ENCODE data around the gene NFIA.

Gene NFIA

DNA sequence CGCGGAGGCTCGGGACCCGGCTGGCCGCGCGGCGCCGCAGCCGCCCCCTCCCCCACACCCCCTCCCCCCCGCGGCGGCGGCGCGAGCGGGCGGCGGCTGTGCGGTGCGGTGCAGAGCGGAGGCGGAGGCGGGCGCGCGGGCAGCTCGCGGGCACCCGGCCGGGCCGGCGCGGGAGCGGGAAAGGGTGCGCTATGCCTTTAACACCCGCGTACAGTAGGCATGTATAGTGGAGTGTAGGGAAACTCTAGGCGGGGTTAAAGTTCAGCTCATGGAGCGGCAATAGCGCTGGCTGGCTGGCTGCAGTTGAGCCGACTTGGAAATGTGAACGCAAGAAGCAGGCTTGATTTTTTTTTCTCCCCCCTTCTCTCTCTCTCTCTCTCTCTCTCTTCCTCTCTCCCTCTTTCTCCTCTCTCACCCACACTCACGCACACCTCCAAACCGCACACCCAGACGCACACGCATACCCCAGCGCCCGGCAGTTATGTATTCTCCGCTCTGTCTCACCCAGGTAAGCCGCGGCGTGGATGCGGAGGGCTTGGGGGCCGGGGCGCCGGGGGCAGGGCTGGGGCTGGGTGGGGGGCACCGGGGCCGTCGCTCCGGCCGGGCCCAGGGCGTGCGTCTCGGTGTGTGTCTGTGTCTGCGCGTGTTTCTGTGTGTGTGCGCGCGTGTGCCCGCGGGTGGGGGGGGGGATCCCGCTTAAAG is at the start of gene NFIA:
Gene NFIA (plus strand): TSS at position 251 of the 702 bp plus-strand sequence.
- no peak for FAIRE-seq

DNA sequence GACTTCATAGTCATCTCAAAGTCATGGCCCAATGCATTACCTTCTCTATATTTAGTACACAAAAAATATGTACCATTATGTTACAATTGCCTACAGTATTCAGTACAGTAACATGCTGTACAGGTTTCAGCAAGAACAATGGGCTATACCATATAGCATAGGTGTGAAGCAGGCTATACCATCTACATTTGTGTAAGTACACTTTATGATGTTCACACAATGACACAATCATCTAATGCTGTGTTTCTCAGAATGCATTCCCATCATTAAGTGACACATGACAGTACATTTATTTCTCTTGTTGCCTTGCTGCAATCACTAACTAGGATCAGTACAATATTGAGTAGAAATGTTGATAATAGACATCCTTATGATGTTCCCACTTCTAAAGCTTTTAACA is 46.5 kb upstream of the NFIA start:
- no peak for FAIRE-seq

DNA sequence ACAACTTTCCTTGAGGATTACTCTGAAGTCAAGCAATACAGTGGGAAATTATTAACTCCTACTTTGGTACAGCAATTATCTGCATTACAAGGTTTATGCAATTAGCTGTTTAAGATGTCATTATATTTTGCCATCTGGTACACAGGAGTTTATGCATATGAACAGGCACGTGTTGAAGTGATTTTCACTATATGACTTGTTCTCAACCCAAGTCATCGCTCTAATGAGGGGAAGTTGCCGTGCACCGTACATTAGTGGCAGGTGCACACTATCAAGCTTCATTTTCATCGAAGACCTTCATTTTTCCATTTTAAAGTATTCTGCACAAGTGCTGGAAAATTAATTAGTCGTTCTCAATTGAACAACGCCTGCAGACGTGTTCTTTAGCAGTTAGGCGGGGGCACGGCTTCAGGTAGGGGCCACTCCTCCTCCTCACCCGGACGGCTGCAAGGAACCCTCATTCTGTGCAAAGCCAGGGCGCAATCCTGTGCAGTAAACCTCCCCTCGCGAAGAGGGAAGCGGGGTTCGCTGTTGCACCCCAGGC is 39.8 kb upstream of the NFIA start:
- no peak for FAIRE-seq

DNA sequence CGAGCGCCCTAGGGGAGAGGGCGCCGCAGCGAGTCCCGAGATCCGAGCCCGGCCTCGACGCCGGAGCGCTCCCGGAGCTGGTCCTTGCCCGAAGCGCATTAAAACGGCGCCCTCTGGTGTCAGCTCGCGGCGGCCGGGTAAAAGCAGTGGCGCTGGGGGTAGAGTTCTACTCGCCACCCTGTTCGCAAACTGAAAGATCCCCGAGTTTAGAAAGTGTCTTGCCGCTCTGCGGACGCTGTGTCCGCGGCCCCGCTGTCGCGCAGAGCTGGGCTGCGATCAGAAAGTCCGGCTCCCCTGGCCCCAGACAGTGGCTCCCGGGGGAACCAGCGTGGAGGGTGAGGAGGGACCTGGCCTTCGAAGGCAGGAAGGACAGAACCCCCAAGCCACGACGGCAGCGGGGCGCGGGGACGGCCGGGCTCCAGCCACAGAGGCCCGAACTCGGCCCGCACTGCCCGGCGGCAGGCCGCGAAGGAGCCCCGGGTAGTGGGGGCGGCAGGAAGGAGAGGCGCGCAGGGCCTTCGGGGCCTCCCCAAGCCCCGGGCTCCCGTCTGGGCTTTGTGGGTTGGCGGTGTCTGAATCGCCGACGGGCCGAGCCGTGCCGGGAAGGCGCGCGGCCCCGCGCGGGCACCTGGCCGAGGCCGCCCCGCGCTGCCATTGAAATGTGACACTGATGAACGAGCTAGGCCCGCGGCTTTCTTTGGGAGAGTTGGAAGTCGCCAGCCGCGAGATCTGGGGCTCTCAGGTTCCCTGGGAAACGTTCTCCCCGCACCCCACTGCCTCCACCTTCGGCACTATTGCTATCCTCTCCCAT is 39.1 kb upstream of the NFIA start:
- no peak for FAIRE-seq

DNA sequence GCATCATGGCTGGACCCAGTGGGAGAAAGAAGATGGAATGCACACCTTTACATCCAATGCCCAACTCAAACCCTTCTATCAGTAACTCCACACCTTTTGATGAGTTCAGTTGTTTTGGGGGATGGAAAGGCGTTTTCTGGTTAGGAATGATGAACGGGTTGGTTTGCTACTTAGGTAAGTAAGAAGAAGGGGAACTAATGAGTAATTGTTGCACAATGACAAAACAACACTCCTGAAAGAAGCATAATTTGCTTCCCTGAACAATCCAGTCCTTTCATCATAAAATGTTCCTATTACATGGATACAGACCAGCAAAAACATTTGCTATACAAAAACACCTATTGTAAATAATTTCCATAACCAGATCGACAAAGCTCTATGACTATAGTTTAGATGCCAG is 35.9 kb upstream of the NFIA start:
- no peak for FAIRE-seq

DNA sequence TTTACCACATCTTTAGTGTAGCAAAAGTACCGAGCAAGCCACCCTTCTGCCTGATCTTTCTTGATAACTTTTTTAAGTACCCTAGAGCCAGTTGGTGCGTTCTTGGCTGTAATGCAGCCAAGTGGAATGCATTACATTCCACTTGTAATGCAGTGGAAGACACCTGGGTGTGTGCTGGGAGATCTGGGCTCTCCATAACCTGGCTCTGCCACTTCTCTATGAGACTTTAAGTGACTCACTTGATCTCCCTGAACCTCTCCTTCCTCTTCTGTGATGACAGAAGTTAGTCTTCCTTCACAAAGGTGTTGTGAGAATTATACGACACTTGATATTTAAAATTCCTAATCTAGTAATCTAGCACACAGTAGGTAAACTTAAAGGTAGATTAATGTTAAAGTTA is 35.3 kb upstream of the NFIA start:
- FAIRE-seq = no peak

DNA sequence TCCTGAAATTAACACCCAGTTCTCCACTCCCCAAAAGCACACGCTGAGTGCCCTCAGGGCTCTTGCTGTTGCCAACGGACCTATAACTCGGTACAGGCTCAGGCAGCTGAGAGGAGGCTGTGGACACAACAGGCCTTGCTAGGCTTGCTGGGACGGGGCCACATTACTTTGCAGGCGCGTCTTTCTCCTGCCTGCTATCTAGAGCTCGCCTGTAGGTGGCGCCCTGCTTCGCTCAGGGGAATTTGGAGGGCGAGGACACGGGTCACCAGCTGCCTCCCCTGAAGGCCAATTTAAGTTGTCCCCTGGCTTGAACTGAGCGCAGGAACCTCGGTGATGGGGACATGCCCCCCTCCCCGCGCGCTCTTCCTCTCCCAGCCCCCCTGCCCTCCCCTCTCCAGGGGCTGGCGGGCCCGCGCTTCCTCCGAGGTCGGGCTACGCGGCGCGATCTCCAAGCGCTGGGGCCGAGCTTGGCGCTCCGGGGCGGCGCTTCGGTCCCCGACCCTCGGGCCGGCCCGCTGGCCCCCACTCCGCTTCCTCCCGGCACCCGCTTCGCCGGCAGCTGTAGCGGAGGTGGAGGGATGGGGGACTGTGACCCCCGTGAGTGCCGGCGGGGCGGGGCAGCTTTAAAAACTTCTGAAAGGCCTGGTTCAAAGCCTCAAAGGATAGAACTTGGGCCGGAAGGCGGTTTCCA is 32.4 kb upstream of the NFIA start:
- no peak for FAIRE-seq

DNA sequence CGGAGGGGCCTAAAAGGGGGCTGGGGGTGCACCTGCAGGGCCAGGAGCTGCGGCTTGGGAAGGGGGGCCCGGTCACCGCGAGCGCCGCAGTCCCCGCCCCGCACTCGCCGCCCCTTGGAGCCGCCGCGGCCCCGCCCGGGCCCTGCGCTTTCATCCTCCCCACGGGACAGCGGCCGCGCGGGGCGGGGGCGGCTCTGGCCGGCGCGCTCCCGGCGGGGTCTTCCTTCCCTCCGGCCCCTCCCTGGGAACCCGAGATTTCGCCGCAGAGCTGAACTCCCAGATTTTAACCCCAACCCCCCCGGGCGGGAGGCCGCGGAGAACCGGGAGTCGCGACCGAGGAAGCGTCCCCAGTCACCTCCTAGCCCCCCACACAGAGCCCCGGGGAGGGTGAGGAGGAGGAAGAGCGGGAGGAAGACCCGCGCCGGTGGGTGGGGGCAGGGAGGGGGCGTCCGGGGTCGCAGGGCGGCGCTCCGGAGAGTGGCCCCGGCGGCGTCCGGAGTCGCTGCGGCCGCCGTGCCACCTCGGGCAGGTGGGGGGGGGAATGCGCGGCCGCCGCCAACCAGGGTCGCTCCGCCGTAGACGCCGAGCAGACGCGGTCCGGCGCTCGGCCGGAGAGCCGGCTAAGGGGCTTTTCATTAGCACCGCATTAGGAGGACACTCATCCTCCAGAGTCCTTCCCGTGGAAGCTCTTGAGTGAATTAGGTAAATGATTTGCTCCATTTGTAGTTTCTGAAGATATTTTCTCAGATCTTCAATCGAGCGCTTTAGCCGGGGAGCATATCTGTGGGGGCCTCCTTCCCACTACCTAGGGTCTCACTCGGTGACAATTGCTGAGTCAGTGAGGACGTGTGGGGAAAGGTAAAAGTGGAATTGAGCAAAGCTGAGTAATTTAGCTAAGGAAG is 31.6 kb upstream of the NFIA start:
- FAIRE-seq = no peak

DNA sequence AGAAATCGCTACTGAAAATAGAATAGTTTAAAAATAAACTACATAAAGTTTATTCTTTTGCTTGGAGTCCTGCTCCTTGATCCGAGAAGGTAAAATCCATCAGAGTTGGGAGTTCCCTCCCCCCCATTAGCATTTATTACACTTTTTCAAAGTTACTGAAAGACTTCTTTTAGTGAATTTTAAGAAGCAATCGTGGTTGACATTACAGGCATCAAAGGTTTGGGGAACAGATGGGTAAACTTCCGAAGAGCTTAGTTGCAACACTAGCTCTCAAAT is 31.0 kb upstream of the NFIA start:
- FAIRE-seq = no peak

DNA sequence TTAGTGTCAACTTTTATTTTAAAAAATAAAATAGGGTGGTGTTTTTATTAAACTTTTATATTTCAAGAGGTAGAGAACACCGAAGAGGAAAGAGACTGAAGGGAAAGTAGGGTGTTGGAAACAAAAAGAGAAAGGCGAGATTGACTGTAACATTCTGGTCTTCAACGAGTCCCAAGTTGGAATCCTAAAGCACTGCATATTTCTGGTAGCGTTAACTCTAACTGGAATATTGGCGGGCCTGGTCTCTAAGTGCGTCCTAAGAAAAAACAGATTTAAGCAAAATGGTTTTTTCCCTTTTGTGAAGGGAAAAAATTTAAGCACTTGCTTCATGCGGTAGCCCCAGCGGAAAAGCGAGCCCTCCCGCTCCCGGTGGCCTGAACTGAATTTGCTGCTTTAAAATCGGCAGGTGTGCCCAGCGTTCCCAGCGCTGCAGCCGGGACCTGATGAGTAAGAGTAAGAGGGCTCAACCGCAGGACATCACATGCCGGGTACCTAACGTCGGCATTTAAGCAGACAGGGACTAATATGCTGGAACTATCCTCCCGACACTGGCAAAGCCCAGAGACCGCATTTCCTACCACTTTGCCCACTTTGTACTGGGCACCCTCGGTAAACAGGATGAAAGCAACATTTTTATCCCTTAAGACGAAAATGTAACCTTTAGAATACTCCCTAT is 30.5 kb upstream of the NFIA start:
- FAIRE-seq = no peak

DNA sequence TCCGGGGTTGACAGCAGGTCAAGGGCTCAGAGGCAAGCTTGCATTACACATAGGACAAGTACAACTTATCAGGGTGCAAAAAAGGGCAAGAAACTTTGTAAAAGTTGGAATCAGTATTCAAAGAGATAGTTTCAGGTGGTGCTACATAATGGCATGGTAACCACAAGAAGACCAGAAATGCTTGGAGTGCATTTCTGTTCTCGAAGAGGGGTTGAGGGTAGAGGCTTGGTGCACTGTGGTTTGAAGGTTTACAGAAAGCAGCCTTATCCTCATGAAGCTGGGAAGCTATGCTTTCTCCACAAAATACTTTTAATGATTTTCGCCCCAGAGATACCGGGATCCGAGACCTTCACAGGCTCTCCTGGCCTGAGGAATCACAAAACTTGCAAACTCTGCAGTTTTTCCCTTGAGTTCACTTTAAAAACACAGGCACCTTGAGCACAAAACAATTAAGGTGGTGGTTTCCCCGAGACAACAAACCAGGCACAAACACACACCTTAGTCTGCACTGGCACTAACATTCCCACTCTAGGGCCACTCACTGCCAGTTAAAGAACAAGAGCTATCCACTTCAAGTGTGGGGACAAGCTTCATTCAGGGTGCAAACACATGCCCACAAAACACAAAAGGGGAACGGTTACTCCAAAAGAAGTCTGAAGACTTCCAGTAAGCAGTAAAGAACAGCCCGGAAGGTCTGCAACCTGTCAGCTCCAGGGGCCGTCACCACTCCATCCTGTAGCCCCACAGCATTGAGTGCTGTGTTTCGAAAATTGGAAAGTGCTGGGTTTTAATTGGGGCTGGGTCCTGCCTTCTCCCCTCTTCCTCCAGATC is 29.8 kb upstream of the NFIA start:
- no peak for FAIRE-seq

DNA sequence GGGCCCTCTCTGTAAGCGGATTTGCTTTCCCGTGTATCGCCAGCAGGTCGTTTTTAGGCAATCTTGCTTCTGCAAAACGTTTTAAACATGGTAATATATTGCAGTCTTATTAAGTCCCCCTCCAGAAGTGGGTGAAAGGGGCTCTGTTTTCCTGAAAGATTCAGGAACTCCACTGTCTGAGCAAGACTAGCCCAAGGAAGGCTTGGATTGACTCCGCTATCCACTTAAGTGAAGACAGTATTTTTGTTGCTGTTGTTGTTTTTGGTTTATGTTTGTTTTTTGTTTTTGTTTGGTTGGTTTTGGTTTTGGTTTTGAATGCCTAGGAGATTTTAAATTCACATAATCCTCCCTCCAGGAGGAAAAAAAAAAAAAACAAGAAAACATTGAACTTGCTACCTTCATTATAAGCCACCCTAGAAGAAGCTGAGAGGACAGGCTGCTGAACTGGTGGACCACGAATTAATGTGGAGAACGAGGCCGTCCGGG is 29.1 kb upstream of the NFIA start:
- no peak for FAIRE-seq

DNA sequence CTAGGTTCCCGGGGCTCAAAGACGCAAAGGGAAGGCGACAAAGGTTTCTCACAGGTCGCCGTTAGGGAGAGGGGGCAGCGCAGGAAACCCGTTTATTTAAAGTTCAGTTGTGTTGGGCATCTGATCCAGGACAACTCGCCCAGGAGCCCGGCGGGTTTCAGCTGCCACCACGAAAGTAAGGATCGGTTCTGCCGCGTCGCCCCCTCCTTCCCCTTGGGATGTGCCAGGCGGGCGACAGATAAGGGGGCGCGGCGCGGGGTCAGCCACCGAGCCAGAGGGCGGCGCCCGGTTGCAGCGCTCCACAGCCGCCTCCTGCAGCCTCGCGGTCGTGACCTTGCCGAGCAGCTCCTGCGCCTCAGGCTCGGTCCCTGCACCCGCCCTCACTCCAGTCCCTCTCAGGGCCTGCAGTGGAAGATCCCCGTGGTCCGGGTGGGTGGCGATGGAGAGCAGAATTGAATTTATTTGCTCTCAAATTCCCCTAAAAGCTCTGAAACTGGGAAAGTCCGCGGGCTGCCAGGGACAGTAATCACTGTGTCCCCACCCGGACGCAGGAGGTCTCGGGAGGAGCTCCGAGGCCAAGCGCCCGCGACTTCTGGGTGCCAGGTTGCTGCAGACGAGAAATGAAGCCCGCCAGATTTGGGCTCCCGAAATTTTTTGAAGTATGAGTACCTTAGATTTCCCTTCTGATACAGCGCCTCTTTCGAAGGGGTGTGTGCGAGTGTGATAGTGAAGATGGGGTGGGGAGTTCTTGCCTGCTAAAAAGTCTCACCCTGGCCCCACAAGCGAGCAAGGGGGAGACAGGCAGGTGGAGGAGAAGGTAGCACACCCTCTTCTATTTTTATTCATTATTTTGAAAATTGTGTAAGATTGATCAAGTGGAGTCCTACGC is 28.4 kb upstream of the NFIA start:
- no peak for FAIRE-seq

DNA sequence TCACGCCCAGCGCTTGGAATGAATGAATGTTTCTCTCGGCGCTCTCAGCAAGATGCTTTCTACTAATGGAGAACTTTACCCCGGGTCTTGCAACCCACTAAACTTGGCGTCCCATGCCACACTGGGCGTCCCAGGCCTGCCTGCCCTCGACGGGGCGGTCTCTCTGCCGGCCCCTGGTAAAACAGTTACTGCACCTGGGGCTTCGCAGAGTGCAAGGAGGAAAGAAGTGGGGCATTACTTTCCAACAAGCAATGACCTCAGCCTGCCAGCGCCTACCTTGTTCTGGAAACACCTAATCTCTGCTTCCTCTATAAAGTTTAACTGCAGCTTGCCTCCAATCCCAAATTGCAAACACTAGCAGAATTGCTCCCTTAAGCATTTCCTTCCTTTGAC is 27.8 kb upstream of the NFIA start:
- no peak for FAIRE-seq

DNA sequence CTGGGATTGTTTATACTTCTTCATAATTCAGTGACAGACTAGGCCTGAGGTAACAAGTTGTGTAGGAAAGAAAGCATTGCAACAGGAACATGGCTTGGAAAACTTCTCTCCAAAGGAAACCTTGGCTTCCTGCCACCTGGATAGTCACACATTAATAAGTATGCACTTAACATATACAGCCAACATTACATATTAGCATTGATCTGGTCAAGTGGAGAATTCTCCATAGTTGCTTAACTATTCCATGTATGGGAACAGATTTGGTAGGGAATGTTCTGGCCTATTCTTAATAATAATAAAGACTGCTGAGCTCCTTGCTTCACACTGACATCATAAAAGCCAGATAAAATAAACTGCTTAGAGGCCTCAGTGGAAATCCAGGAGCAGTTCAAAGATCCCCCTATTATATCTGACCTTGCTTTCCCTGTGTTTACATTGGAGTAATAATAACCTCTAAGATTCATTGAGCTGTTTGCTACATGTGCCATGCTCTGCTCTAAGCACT is 27.2 kb upstream of the NFIA start:
- FAIRE-seq = no peak

DNA sequence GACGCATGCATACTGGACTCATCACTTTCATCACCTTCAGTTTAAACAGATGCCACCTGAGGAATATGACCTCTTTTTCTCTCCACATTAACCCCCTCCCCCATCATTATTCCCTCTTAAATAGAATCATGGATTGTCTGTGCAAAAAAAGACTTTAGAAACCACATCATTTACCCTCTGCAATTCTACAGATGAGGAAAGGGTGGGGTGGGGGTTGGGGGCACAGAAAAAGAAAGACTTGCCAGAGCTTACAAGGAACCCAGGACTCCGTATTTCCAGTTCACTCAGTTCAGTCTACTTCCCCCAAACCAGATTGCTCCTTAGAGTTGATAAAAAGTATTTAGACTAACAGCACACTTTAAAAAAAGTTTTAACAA is 26.2 kb upstream of the NFIA start:
- FAIRE-seq = no peak

DNA sequence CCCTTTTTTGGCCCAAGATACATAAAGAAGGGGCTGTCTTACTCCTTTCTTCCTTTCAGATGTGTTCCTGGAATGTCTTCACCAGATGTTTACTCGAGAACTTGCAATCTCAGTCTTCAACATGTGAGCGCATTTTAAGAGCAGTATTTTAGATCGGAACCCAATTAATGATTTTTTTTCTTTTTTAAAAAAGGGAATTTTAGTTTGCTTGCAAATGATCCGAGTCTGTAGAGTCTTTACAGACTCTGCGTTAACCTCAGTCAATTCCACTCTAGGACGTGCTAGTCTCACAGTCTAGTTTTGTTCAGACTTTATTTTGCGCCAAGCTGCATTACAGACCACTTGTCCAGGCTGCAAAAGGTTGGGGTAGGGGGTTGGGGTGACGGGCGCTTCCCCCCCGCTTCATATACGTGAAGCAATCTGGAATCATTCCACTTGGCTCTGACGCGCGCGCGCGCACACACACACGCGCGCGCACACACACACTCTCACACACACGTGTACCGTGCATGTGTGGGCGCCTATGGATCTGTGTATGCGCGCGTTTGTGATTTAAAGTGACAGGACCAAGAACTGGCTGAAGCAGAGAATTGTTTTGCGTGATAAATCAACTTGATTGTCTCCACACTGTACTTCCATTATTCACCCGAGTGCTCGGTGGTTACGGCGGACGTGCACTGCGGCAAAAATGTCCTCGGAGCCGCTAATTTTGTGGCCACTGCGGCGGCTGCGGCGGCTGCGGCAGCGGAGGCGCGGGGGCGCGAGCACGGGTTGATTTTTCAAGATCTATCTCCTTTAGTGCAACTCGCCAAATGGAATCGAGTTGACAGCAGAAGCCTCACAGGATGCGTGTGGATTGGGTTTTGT is 25.6 kb upstream of the NFIA start:
- FAIRE-seq = no peak

DNA sequence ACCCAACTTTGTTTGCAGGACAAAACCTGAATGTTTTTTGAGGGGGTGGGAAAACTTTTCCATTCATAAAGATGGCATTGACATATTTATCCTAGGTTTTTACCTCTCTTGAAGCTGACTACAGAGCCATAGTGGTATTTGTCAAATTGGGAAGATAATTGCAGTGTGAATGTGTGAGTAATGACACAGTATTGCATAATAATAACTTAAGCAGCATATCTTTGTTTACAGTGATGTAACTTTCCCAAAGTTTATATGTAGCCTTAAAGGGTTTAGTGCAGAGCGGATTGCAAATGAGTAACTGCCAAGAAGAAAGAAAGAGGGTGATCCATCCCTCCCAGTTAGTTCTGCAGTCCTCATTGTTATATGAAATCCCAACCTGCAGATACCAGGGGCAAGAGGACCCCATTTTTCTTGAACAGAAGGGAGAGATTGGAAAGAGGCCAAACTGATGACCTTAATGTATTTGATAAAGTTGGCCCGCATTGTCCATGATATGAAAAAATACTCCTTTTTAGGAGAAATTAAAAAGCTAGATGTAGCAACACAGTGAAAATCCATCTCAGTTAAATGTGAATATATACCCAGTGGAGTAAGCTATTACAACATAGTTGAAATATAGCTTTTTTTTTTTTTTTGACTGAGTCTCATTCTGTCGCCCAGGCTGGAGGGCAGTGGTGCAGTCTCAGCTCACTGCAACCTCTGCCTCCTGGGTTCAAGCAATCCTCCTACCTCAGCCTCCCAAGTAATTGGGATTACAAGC is 23.7 kb upstream of the NFIA start:
- FAIRE-seq = no peak

Data from TTC549 (cell line).